K562 (cell line): ENCODE measurements around the gene LBP. TPM values are rescaled to one million over a fixed set of nuclear protein-coding genes. Genes with fewer than 3 reads are reported as not detected.
A peak's percentile ranks its signal among the peaks of the same experiment; 100 is the strongest.

Experiments used
- ATAC-seq: fragments of 200-7000 bp; cut with Tn5 transposase; 3 replicates; pipeline ENCODE4 v1.9.1; 2020; ENCODE audit warnings: moderate library complexity
- BruUV-seq: library from RNA; stranded (reverse); fragments of 400-500 nt; replicated peaks from 2 replicates; lab custom pipeline; 2021; lab: Mats Ljungman, UMichigan
- CTCF ChIA-PET: fragments of 300-600 bp; formaldehyde crosslinking; extraction: SDS; loops from one replicate; lab custom pipeline; 2021; ENCODE audit warnings: low intra/inter-chr PET ratio; lab: Yijun Ruan, JAX
- POLR2A ChIA-PET: fragments of 300-600, 350-650 bp; sonication (Branson Sonifier 250); formaldehyde crosslinking; extraction: SDS; loops from one replicate; lab custom pipeline; 2021; ENCODE audit warnings: antibody characterized with exemption, inconsistent platforms; lab: Yijun Ruan, JAX
- DNase-seq, 4 experiments: peaks; one replicate each; pipeline versions ENCODE4 v3.0.0 to v3.0.0-alpha.2; 2011 to 2018; ENCODE audit warnings: low spot score in 3 of 4, mixed read lengths in 3 of 4; ENCODE audit errors: extremely low read depth in 1 of 4
- FAIRE-seq: peaks from 2 replicates; lab custom pipeline; 2011; peaks lifted over from hg19 to GRCh38; lab: Jason Lieb, UNC
- H2AFZ ChIP-seq: 2 replicates; pipeline ENCODE4 v1.6.0; 2011; ENCODE audit warnings: low read depth, low read length, control low read depth, inconsistent platforms
- H3K27ac ChIP-seq: fragments of 200-600 bp; 3 replicates; pipeline ENCODE4 v1.8.0; 2011; ENCODE audit warnings: low read depth, mild to moderate bottlenecking, control low read depth, inconsistent platforms, low read length, moderate library complexity, mixed read lengths; ENCODE audit errors: extremely low read depth
- H3K27me3 ChIP-seq, 2 experiments: fragments of 300-600 bp in 1 of 2; 2 replicates in 1 of 2; 3 replicates in 1 of 2; pipeline versions ENCODE4 v1.6.0 to v1.8.0; 2011; ENCODE audit warnings: inconsistent platforms in 2 of 2, low read length in 2 of 2, mild to moderate bottlenecking in 1 of 2, mixed read lengths in 1 of 2, moderate library complexity in 1 of 2; ENCODE audit not compliant: control insufficient read depth in 2 of 2, insufficient read depth in 2 of 2
- H3K36me3 ChIP-seq: fragments of 300-600 bp; 3 replicates; pipeline ENCODE4 v1.8.0; 2011; ENCODE audit warnings: mild to moderate bottlenecking, low read length, inconsistent platforms; ENCODE audit not compliant: control insufficient read depth, insufficient read depth
- H3K4me1 ChIP-seq, 2 experiments: fragments of 200-600 bp in 1 of 2; replicated peaks in 1 of 2; 2 replicates in 1 of 2; 3 replicates in 1 of 2; pipeline versions ENCODE4 v1.5.1 to v1.8.0; 2011; ENCODE audit warnings: inconsistent platforms in 2 of 2, low read length in 2 of 2, mild to moderate bottlenecking in 1 of 2, mixed read lengths in 1 of 2, moderate library complexity in 1 of 2; ENCODE audit not compliant: control insufficient read depth in 2 of 2, insufficient read depth in 2 of 2
- H3K4me2 ChIP-seq: 2 replicates; pipeline ENCODE4 v1.6.1; 2011; ENCODE audit warnings: low read length, control low read depth, inconsistent platforms, mixed read lengths; ENCODE audit not compliant: insufficient read depth
- H3K4me3 ChIP-seq: fragments of 200-600 bp; sonication (generic), shearing (Covaris generic); 2 replicates; pipeline ENCODE4 v1.5.1; 2016; ENCODE audit warnings: control low read depth, inconsistent platforms
- H3K79me2 ChIP-seq: fragments of 200-600 bp; 3 replicates; pipeline ENCODE4 v1.8.0; 2011; ENCODE audit warnings: low read length, inconsistent platforms; ENCODE audit not compliant: control insufficient read depth, insufficient read depth
- H3K9ac ChIP-seq, 2 experiments: 2 replicates each; pipeline versions ENCODE4 v1.6.0 to v1.6.1; 2011; ENCODE audit warnings: low read depth in 2 of 2, low read length in 2 of 2, control low read depth in 1 of 2, inconsistent platforms in 1 of 2, mild to moderate bottlenecking in 1 of 2, mixed read lengths in 1 of 2; ENCODE audit not compliant: insufficient read depth in 1 of 2
- H3K9me1 ChIP-seq: one replicate; pipeline ENCODE4 v1.6.0; 2011; ENCODE audit warnings: inconsistent platforms, mild to moderate bottlenecking, low read length, moderate library complexity; ENCODE audit not compliant: control insufficient read depth, insufficient read depth
- H3K9me3 ChIP-seq: replicated peaks from 2 replicates; pipeline ENCODE4 v1.5.1; 2011; ENCODE audit warnings: low read depth, low read length, inconsistent platforms; ENCODE audit not compliant: control insufficient read depth, insufficient read depth
- H4K20me1 ChIP-seq: replicated peaks from 2 replicates; pipeline ENCODE4 v1.6.1; 2011; ENCODE audit warnings: low read length, inconsistent platforms, mixed read lengths; ENCODE audit not compliant: control insufficient read depth, insufficient read depth
- ADNP ChIP-seq: fragments of 200-800 bp; sonication (Bioruptor generic); IDR thresholded peaks from 2 replicates; pipeline ENCODE4 v1.6.1; 2016; ENCODE audit warnings: missing genetic modification characterization, missing compliant biosample characterization
- BCOR ChIP-seq: fragments of 450-650 bp; IDR thresholded peaks from 2 replicates; pipeline ENCODE4 v1.6.1; 2016
- ETS2 ChIP-seq: IDR thresholded peaks from 2 replicates; pipeline ENCODE4 v1.6.1; 2016; ENCODE audit warnings: borderline replicate concordance, missing genetic modification characterization, mild to moderate bottlenecking, moderate library complexity, missing compliant biosample characterization; ENCODE audit not compliant: poor library complexity, severe bottlenecking
- KDM1A ChIP-seq, 2 experiments: fragments of 450-650 bp; IDR thresholded peaks; 2 replicates each; pipeline ENCODE4 v1.6.1; 2016; ENCODE audit warnings: mild to moderate bottlenecking in 2 of 2
- LARP7 ChIP-seq: fragments of 450-650 bp; IDR thresholded peaks from 2 replicates; pipeline ENCODE4 v1.6.1; 2016
- MECOM ChIP-seq: fragments of 250-450 bp; sonication (Bioruptor Pico); IDR thresholded peaks from 2 replicates; pipeline ENCODE4 v1.8.0; 2022; ENCODE audit warnings: inconsistent platforms
- PHF20 ChIP-seq: fragments of 450-650 bp; IDR thresholded peaks from 2 replicates; pipeline ENCODE4 v1.6.1; 2018; ENCODE audit not compliant: partially characterized antibody
- PTTG1 ChIP-seq: fragments of 450-650 bp; IDR thresholded peaks from 2 replicates; pipeline ENCODE4 v1.6.1; 2016; ENCODE audit warnings: low read depth, mild to moderate bottlenecking, missing genetic modification characterization, missing compliant biosample characterization
- RBM17 ChIP-seq: fragments of 200-400 bp; formaldehyde crosslinking; IDR thresholded peaks from 2 replicates; pipeline ENCODE4 v1.6.1; 2017; ENCODE audit warnings: low read depth, mild to moderate bottlenecking, low read length, borderline replicate concordance
- RBM25 ChIP-seq: fragments of 200-400 bp; formaldehyde crosslinking; IDR thresholded peaks from 2 replicates; pipeline ENCODE4 v1.6.1; 2018; ENCODE audit warnings: low read length, low read depth, moderate library complexity; ENCODE audit not compliant: severe bottlenecking
- SIRT6 ChIP-seq: IDR thresholded peaks from one replicate; pipeline ENCODE4 v1.6.1; 2012; ENCODE audit warnings: low read depth, mild to moderate bottlenecking, control low read depth, inconsistent platforms, low read length, moderate library complexity
- ZFP30 ChIP-seq: fragments of 250-450 bp; sonication (Bioruptor Pico); IDR thresholded peaks from 2 replicates; pipeline ENCODE4 v1.8.0; 2022; ENCODE audit warnings: moderate library complexity, mild to moderate bottlenecking, inconsistent platforms, borderline replicate concordance
- WGBS: fragments of 100-300 bp; shearing (Covaris generic); methylation state at CpG from one replicate; pipeline ENCODE4 v1.1.6; 2016; ENCODE audit warnings: low coverage, mixed read lengths; ENCODE audit not compliant: insufficient coverage; ENCODE audit errors: missing lambda C conversion rate; 5-methylcytosine and 5-hydroxymethylcytosine counted together
- in situ Hi-C: fragments of 300-500 bp; cut with MboI; formaldehyde crosslinking; loops from 4 replicates; pipeline ENCODE4 v1.15.0; 2018; ENCODE audit warnings: inconsistent platforms, mixed read lengths
- intact Hi-C: fragments of 100-400 bp; cut with micrococcal nuclease; formaldehyde crosslinking; loops from 2 replicates; pipeline ENCODE4 v1.14.2; 2022
- polyA plus RNA-seq, 8 experiments: library from polyadenylated mRNA; depleted of rRNA in 4 of 8; stranded (reverse) in 5 of 8; unstranded in 3 of 8; fragments of >200 nt; fragmentation: Nextera tagmentation in 2 of 8; fragmentation: Illumina TruSeq in 1 of 8; extraction: Ambion mirVana in 2 of 8; extraction: Trizol in 1 of 8; gene quantifications; 2 replicates each; pipeline versions ENCODE4 v1.2.1 to v1.2.3, GENCODE V29; 2011 to 2014; ENCODE audit warnings: inconsistent platforms in 1 of 8, missing spikeins in 1 of 8
- total RNA-seq, 7 experiments: library from RNA; depleted of rRNA in 6 of 7; stranded (reverse); fragments of >200 nt in 6 of 7; fragmentation: Illumina TruSeq in 2 of 7; extraction: Trizol in 2 of 7; gene quantifications; 2 replicates each; pipeline versions ENCODE4 v1.2.1 to v1.2.3, GENCODE V29; 2011 to 2021; ENCODE audit warnings: low replicate concordance in 1 of 7
- TF ChIP-seq, protein P1 (sequence below), 2 experiments: fragments of 450-650 bp in 1 of 2; sonication (generic) in 1 of 2; formaldehyde crosslinking; conservative IDR thresholded peaks; 2 replicates each; pipeline versions ENCODE4 v1.4.0 to v1.8.1; 2020 to 2022; ENCODE audit warnings: mild to moderate bottlenecking in 1 of 2, missing genetic modification reagents in 1 of 2
- TF ChIP-seq, protein P2 (sequence below): fragments of 250-450 bp; sonication (Bioruptor Pico); IDR thresholded peaks from 2 replicates; pipeline ENCODE4 v1.5.0; 2021; ENCODE audit warnings: mild to moderate bottlenecking, moderate library complexity

The LBP gene
- total and polyA plus RNA-seq, 9 of the 15 experiments (the other 6 are each of a cell fraction or from before 2014, with no cell fraction given) = 0.06 to 0.31 (median 0.09) TPM; not detected in 3

DNA sequence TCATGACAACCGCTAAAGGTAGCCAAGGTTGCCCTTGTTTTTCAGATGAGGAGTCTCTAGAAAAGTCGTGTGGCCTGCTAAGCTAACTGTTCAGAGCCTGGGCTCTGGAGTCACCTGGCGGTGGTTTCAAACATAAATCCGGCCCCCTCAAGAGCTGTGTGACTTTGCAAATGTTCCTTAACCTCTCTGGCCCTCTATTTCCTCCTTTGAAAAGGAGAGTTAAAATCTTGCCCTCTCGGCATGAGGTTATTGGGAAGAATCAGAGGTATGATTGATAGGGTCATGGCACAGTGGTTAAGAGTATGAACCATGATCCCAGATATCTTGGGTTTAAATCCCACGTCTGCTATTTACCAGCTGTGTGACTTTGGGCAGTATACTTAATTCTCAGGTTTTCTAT is 5.6 kb upstream of the LBP start:
- Histone ChIP-seq H3K4me1 (peaks cover 15 to 25% of the 10 kb centered on the region in 2 experiments), H3K79me2 (no peaks in the 10 kb centered on the region), H3K9me3 (peaks cover 9% of the 10 kb centered on the region), H2AFZ (no peak overlapping the region), H3K27me3 (peaks cover 2 to 14% of the 10 kb centered on the region in 2 experiments; a peak in 3 of 5 replicates), H3K4me3 (no peak overlapping the region), H3K36me3 (no peaks in the 10 kb centered on the region), H3K27ac (no peak overlapping the region), H3K9ac (no peak overlapping the region), H3K4me2 (no peak overlapping the region), H3K9me1 (no peaks in the 10 kb centered on the region), H4K20me1 (no peaks in the 10 kb centered on the region)
- DNase-seq (no peak), ATAC-seq (no peak), FAIRE-seq (no peak)
- peak; percentile 70 for TF ChIP-seq BCOR
- TF ChIP-seq MECOM = no peak
- TF ChIP-seq ZFP30 (CRISPR knock-in tag) = no peak
- no peak for TF ChIP-seq ETS2
- TF ChIP-seq PTTG1 (tag) = no peak
- TF ChIP-seq LARP7 = no peak
- peak; percentile 65 for TF ChIP-seq RBM25
- no peak for TF ChIP-seq RBM17
- no peak for TF ChIP-seq SIRT6
- 0 out of 2 replicates have a peak, but pooled peaks have one; percentile 18 for TF ChIP-seq ADNP
- no peak for TF ChIP-seq PHF20
- TF ChIP-seq, protein P1, sequence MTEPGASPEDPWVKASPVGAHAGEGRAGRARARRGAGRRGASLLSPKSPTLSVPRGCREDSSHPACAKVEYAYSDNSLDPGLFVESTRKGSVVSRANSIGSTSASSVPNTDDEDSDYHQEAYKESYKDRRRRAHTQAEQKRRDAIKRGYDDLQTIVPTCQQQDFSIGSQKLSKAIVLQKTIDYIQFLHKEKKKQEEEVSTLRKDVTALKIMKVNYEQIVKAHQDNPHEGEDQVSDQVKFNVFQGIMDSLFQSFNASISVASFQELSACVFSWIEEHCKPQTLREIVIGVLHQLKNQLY (CRISPR knock-in tag; conservative IDR thresholded peaks at IDR 0.05) = no peak
- TF ChIP-seq KDM1A (IDR thresholded peaks at IDR 0.05) = 0 out of 4 replicates have a peak, but pooled peaks of 1 of the 2 experiments have one; percentile 11
- TF ChIP-seq, protein P2, sequence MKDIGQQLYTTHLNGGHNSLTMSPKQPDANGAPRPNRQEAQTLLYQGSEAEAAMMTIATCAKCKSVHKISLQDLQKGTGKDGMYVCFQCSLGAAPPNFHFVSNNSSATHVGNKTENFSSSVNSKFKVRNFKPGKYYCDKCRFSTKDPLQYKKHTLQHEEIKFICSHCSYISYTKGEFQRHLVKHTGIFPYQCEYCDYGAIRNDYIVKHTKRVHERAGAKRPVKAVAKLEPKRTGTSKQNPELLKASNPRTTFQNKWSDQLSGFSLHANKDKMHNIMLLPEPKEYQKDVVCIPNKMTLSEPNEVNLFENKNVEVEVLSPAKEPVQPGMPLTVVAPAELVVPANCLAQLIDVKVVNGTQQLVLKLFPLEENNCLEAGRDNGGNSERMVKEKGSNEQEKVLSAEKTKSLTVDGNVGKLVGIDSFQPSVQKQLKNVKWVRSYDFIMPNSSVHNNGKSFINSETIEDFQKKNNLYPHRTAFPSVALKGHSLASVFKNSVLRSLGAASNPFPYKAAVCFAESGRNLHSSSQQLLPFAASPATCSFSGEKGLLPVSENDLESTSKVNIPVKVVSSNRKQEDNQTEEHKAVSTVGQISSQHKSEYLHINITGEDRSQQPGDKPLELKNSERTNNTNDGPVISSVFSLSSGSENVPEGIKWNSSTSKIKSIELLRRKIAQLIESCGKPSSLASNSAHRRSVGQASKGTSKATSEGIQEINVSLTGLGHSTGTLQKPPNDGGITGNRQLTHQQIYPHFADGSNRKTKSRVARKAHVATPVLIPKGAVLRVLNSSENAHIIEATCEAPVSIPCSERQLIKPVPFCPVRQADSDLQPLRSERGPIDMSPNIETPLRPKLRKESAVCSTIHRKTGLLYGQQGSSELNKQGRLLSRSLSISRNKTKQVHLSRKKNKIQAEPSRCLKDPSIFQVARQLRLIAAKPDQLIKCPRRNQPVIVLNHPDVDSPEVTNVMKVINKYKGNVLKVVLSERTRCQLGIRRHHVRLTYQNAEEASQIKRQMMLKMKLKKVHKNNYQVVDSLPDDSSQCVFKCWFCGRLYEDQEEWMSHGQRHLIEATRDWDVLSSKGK (CRISPR knock-in tag) = no peak
- intact Hi-C loops = no loop called here
- POLR2A ChIA-PET = no interaction called here
- no TSS peak for BruUV-seq
- CTCF ChIA-PET = interaction anchor here (0.5 to 1.0 kb wide), 2 partner anchors 34 to 68 kb away, joined by 3 to 9 read pairs; no protein-coding TSS in a partner anchor
- in situ Hi-C loops = loop anchor here (5.0 kb wide), 1 partner anchor 72 kb away; no protein-coding TSS in a partner anchor
- 36% methylated on average over 6 of the region's 6 CpGs for WGBS
